SK-N-SH treated with all-trans-retinoic acid at 6 μM for 48 hours (cell line): ENCODE results near the gene SDK1.

Experiments used
- CREB5 ChIP-seq: fragments of 250-450 bp; sonication (Bioruptor Pico); IDR thresholded peaks from 2 replicates; pipeline ENCODE4 v1.5.1; 2020; ENCODE audit warnings: low read depth, mild to moderate bottlenecking, moderate library complexity
- CSDC2 ChIP-seq: fragments of 250-450 bp; sonication (Bioruptor Pico); IDR thresholded peaks from 2 replicates; pipeline ENCODE4 v1.5.0; 2020; ENCODE audit warnings: mild to moderate bottlenecking, moderate library complexity
- ESRRG ChIP-seq: fragments of 250-450 bp; sonication (Bioruptor Pico); IDR thresholded peaks from 2 replicates; pipeline ENCODE4 v1.6.1; 2021; ENCODE audit warnings: mild to moderate bottlenecking
- ISL1 ChIP-seq: fragments of 250-450 bp; sonication (Bioruptor Pico); IDR thresholded peaks from 2 replicates; pipeline ENCODE4 v2.1.2; 2022; ENCODE audit warnings: mild to moderate bottlenecking, moderate library complexity
- OSR1 ChIP-seq: fragments of 250-450 bp; sonication (Bioruptor Pico); IDR thresholded peaks from 2 replicates; pipeline ENCODE4 v1.8.0; 2022; ENCODE audit warnings: moderate library complexity, mild to moderate bottlenecking, inconsistent platforms
- PATZ1 ChIP-seq: fragments of 250-450 bp; sonication (Bioruptor Pico); IDR thresholded peaks from 2 replicates; pipeline ENCODE4 v1.8.0; 2020; ENCODE audit warnings: mild to moderate bottlenecking, moderate library complexity, borderline replicate concordance
- RARB ChIP-seq: fragments of 250-450 bp; sonication (Bioruptor Pico); IDR thresholded peaks from 2 replicates; pipeline ENCODE4 v1.8.0; 2021; ENCODE audit warnings: mild to moderate bottlenecking, moderate library complexity
- SNAI2 ChIP-seq: fragments of 250-450 bp; sonication (Bioruptor Pico); IDR thresholded peaks from 2 replicates; pipeline ENCODE4 v1.5.0; 2020; ENCODE audit warnings: mild to moderate bottlenecking, moderate library complexity
- TOX ChIP-seq: fragments of 250-450 bp; sonication (Bioruptor Pico); IDR thresholded peaks from 2 replicates; pipeline ENCODE4 v1.8.0; 2021; ENCODE audit warnings: mild to moderate bottlenecking, moderate library complexity, borderline replicate concordance
- ZFP3 ChIP-seq: fragments of 250-450 bp; sonication (Bioruptor Pico); IDR thresholded peaks from 2 replicates; pipeline ENCODE4 v1.5.0; 2020; ENCODE audit warnings: mild to moderate bottlenecking, moderate library complexity
- ZFP30 ChIP-seq: fragments of 450-650 bp; formaldehyde crosslinking; IDR thresholded peaks from 2 replicates; pipeline ENCODE4 v1.5.0; 2022; ENCODE audit warnings: mild to moderate bottlenecking, moderate library complexity
- ZNF70 ChIP-seq: fragments of 450-650 bp; formaldehyde crosslinking; IDR thresholded peaks from 2 replicates; pipeline ENCODE4 v1.5.0; 2020; ENCODE audit warnings: mild to moderate bottlenecking, moderate library complexity
- TF ChIP-seq, protein P1 (sequence below): fragments of 250-450 bp; sonication (Bioruptor Pico); IDR thresholded peaks from 2 replicates; pipeline ENCODE4 v1.8.0; 2021; ENCODE audit warnings: low read depth, mild to moderate bottlenecking, moderate library complexity, borderline replicate concordance
- TF ChIP-seq, protein P2 (sequence below): fragments of 250-450 bp; sonication (Bioruptor Pico); IDR thresholded peaks from 2 replicates; pipeline ENCODE4 v1.5.1; 2021; ENCODE audit warnings: mild to moderate bottlenecking, moderate library complexity

DNA sequence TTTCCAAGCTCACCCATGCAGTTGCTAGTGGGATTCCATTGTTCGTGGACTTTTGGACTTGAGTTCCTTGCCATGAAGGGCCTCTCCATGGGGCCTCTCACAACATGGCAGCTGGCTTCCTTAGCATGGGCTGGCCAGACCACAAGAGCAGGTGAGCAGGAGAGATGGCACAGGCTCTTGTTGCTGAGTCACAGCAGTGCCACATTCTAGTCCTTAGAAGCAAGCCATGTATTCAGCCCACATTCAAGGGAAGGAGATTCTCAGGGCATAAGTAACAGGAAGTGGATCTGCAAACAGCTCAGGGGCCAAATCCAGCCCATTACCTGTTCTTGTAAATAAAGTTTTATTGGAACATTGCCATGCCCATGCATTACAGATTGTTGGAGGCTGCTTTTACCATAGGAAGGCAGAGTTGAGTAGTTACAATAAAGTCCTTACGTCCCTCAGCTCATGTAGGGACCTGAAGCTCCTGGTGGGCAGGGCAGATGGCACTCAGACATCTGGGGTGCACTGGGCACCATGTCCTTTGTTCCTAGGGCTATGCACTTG is 899.6 kb downstream of the SDK1 start:
- TF ChIP-seq SNAI2 (CRISPR knock-in tag) = no peak
- no peak for TF ChIP-seq RARB
- no peak for TF ChIP-seq PATZ1 (CRISPR knock-in tag)
- no peak for TF ChIP-seq ZNF70
- no peak for TF ChIP-seq ISL1 (CRISPR knock-in tag)
- TF ChIP-seq CSDC2 (CRISPR knock-in tag) = no peak
- TF ChIP-seq ZFP3 (CRISPR knock-in tag) = no peak
- no peak for TF ChIP-seq ZFP30 (CRISPR knock-in tag)
- TF ChIP-seq, protein P1, sequence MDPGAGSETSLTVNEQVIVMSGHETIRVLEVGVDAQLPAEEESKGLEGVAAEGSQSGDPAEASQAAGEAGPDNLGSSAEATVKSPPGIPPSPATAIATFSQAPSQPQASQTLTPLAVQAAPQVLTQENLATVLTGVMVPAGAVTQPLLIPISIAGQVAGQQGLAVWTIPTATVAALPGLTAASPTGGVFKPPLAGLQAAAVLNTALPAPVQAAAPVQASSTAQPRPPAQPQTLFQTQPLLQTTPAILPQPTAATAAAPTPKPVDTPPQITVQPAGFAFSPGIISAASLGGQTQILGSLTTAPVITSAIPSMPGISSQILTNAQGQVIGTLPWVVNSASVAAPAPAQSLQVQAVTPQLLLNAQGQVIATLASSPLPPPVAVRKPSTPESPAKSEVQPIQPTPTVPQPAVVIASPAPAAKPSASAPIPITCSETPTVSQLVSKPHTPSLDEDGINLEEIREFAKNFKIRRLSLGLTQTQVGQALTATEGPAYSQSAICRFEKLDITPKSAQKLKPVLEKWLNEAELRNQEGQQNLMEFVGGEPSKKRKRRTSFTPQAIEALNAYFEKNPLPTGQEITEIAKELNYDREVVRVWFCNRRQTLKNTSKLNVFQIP = no peak
- TF ChIP-seq, protein P2, sequence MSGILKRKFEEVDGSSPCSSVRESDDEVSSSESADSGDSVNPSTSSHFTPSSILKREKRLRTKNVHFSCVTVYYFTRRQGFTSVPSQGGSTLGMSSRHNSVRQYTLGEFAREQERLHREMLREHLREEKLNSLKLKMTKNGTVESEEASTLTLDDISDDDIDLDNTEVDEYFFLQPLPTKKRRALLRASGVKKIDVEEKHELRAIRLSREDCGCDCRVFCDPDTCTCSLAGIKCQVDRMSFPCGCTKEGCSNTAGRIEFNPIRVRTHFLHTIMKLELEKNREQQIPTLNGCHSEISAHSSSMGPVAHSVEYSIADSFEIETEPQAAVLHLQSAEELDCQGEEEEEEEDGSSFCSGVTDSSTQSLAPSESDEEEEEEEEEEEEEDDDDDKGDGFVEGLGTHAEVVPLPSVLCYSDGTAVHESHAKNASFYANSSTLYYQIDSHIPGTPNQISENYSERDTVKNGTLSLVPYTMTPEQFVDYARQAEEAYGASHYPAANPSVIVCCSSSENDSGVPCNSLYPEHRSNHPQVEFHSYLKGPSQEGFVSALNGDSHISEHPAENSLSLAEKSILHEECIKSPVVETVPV (CRISPR knock-in tag) = no peak
- TF ChIP-seq OSR1 (CRISPR knock-in tag) = no peak
- TF ChIP-seq ESRRG (CRISPR knock-in tag) = no peak
- no peak for TF ChIP-seq CREB5 (CRISPR knock-in tag)
- TF ChIP-seq TOX = no peak
